ENCODE data around the gene TMEM126B. TPM values are rescaled to one million over a fixed set of nuclear protein-coding genes. Genes with fewer than 3 reads are reported as not detected.

Gene TMEM126B
- total RNA-seq, 2 donors from 2014 or later = 24.5 to 25.4 TPM

- DNase-seq = no peak
- Mint-ChIP-seq H3K27ac (no peak overlapping the region), H3K27me3 (peaks cover 4% of the 10 kb centered on the region), H3K4me1 (peaks cover 20% of the 10 kb centered on the region), H3K36me3 (ENCODE audit: low read depth) (no peaks in the 10 kb centered on the region), H3K4me3 (no peak overlapping the region)
- H3K9me3 ChIP-seq (ENCODE audit: control insufficient read depth, low read length, poor library complexity, severe bottlenecking) = no peaks in the 10 kb centered on the region
- ATAC-seq = no peak
Measured at GRCh38 chr11:85679576-85679975, 51.2 kb downstream of the TMEM126B start.

DNA sequence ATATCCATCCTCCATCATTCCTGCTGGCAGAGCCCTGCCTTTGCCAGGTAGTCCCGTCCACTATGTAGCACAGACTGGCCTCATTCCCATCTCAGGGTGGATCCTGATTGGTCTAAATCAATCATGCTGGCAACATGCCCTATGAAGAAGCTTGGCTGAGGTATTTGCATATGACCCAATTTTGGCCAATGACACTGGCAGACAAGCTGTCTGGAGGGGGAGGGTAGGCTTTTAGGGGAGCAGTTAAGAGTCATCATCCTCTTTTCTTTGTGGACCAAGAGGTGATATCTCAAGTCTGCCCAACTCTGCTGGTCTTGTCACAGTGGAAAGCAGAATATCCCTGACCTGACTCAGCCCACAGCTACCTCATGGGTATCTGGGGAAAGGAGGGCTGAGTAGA lies 52.5 kb downstream of the TMEM126B start:
- ATAC-seq (peak; percentile 76), DNase-seq (no peak)
- H3K27me3 Mint-ChIP-seq = peaks cover 8% of the 10 kb centered on the region

DNA sequence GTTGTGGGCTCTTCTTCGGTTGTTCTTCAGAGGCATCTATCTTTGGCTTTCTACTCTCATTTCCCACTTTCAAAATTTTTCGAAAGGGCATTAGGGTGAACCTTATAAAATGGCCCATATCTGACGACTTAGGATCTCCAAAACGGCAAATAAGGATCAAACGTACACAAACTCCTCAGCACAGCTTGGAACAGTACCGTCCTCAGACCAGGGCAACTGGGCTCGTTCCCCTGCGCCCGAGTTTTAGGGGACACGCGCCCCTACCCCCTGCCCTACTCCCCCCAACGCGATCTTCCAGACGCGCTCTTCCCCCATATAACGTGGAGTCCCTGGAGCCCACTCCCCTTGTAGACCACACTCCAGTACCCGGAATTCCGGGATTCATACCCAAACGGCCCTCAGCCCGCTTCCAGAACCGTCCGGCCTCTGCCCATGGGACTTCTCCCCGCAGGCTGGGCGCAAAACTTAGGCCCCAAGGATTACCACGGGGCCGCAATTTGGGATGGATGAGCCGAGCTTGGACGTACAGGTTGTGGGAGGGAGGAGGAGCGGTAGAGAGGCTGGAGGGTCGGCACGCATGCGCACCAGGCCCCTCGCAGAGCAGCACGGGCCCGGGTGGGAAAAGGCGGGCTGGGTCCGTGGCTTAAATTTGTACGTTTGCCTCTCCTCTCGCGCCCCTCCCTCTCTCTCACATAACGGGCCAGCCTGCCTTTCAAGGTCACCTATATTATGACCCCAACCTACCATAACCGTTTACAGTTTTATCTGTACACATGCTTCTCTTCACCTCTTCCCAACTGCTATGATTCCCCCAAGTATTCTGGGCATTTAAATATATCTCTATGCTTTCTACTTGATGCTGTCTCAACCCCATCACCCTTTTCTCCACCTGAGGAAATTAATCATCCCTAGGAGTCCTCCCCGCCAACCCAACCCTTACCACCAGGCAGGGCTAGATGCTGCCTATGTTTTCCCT lies 54.2 kb downstream of the TMEM126B start:
- Mint-ChIP-seq H3K4me3 (peak overlapping the region; percentile 93), H3K27ac (peak overlapping the region; percentile 88), H3K27me3 (peaks cover 8% of the 10 kb centered on the region), H3K36me3 (ENCODE audit: low read depth) (no peaks in the 10 kb centered on the region), H3K4me1 (peaks cover 23% of the 10 kb centered on the region)
- DNase-seq (peak; percentile 33 to 43 (median 38)), ATAC-seq (peak; percentile 72)
- no peaks in the 10 kb centered on the region for H3K9me3 ChIP-seq (ENCODE audit: control insufficient read depth, low read length, poor library complexity, severe bottlenecking)

More for the DNA sequence above, 52.5 kb downstream of the TMEM126B start:
- H3K4me3 Mint-ChIP-seq = no peak overlapping the region
- no peaks in the 10 kb centered on the region for H3K36me3 Mint-ChIP-seq (ENCODE audit: low read depth)
- H3K27ac Mint-ChIP-seq = no peak overlapping the region
- H3K9me3 ChIP-seq (ENCODE audit: control insufficient read depth, low read length, poor library complexity, severe bottlenecking) = no peaks in the 10 kb centered on the region
- peaks cover 23% of the 10 kb centered on the region for H3K4me1 Mint-ChIP-seq

GRCh38 chr11:85685125-85685819 lies 56.9 kb downstream of the TMEM126B start:
- ATAC-seq (no peak), DNase-seq (no peak)
- H3K9me3 ChIP-seq (ENCODE audit: control insufficient read depth, low read length, poor library complexity, severe bottlenecking) = no peaks in the 10 kb centered on the region
- Mint-ChIP-seq H3K27ac (no peak overlapping the region), H3K36me3 (ENCODE audit: low read depth) (peaks cover 3% of the 10 kb centered on the region), H3K27me3 (peaks cover 14% of the 10 kb centered on the region), H3K4me1 (peaks cover 23% of the 10 kb centered on the region), H3K4me3 (no peak overlapping the region)

DNA sequence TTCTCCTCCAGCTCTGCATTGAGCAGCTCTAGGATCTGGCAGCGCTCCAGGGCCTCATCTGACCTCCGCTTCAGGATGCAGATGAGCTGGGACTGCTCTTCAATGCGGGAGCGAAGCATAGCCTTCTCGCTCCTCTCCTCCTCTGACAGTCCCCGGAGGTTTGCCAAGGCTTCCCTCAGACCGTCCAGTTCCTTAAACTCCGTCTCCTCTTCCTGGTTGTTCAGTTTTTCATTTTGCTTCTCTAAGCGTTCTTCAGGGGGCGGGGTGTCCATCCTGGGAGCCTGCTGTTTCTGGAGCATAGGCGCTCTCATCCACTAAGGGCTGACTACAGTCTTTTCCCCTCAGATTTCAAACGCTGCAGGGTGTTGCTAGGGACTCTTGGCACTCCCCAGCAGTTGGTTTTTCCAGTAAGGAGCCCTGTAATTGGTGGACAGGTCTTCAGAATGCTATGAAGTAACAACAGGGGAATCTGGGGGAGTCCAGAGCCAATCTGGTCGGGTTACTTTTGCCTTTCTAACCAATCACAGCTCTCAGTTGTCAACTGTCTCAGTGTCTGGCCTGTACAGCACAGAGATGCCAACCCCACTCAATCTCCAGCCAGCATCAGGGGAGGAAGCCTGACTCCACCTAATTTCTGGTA lies 57.5 kb downstream of the TMEM126B start, which contains the start of gene CCDC89:
TSS of gene CCDC89 (minus strand) at position 376 of the 640 bp plus-strand sequence. CDS start at position 311, 65 bp downstream.
- no peaks in the 10 kb centered on the region for H3K9me3 ChIP-seq (ENCODE audit: control insufficient read depth, low read length, poor library complexity, severe bottlenecking)
- DNase-seq = no peak
- no peak for ATAC-seq
- H3K36me3 Mint-ChIP-seq (ENCODE audit: low read depth) = peaks cover 10% of the 10 kb centered on the region
- peaks cover 18% of the 10 kb centered on the region for H3K27me3 Mint-ChIP-seq
- H3K4me1 Mint-ChIP-seq = peaks cover 23% of the 10 kb centered on the region
- peak within 1 kb of the TSS; percentile 51 for H3K27ac Mint-ChIP-seq
- H3K4me3 Mint-ChIP-seq = no peak within 1 kb of the TSS

Other genes starting within 250 kb of the TMEM126B start
- gene DLG2, start 1.2 kb upstream of the TMEM126B start, total RNA-seq = 1 to 10 TPM; 1.0 to 2.2 TPM
- gene TMEM126A, start 19.4 kb downstream of the TMEM126B start, total RNA-seq = 10 to 100 TPM; 19.6 to 21.1 TPM
- gene CREBZF, start 36.5 kb downstream of the TMEM126B start, total RNA-seq = 10 to 100 TPM; 46.6 to 50.5 TPM
- gene CCDC89, start 57.6 kb downstream of the TMEM126B start, total RNA-seq = under 1 TPM; 0.27 to 0.47 TPM
- 10 to 100 TPM; 50.0 to 58.8 TPM for gene SYTL2, start 182.5 kb downstream of the TMEM126B start, total RNA-seq
- gene CCDC83, start 226.8 kb downstream of the TMEM126B start, total RNA-seq = under 1 TPM in 1 of 2 donors, not detected in 1; 0.22 TPM